Measurements from ENCODE around the gene HIRA. TPM values are rescaled to one million over a fixed set of nuclear protein-coding genes. Genes with fewer than 3 reads are reported as not detected.
A peak's percentile ranks its signal among the peaks of the same experiment; 100 is the strongest.

The HIRA gene
- total RNA-seq, 2 experiments from 2014 or later: 45.0 to 51.2 TPM

DNA sequence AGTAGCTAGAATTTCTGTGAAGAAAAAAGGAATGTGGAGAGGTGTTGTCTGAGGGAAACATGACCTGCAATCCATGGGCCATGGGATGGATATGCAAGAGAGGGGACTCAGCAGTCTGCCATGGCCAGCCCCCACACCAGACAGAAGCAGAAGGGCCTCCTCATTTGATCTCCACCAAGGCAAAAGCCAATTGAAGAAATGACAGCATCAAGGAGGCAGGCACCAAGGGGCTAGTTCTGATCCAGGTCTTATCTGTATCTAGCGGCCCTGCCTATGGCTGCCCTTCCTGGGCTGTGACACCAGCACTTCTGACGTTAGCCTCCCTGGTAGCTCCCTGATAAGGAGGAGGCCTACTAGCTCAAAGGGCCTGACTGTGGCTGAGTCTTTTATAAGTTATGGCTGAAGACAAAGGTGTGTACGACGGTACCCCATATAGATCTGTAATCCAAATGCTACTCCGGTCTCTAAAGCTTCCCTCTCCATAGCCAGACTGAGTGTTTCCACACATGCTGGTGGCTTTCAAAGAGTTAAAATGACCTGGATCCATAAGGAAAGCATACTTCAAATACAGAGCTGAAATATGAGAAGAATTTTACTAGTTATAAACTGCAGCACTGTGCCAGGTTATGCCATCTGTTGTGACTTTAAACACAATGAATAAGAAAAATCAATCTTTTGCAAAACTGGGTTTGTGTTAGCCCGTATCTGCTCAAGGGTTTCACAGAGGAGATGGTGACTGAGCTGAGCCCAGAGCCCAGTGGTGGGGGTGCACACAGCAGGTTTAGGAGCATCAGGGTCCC is 34.4 kb downstream of the HIRA start:
- Mint-ChIP-seq H3K36me3 (ENCODE audit: low read depth) (peaks cover 46% of the 10 kb centered on the region), H3K4me1 (peaks cover 6% of the 10 kb centered on the region), H3K27me3 (no peaks in the 10 kb centered on the region), H3K9me3 (no peaks in the 10 kb centered on the region), H3K4me3 (no peak overlapping the region), H3K27ac (no peak overlapping the region)
- no peak for DNase-seq
- ChIA-PET CTCF (interaction anchor here (0.6 to 1.4 kb wide), 4 partner anchors 9 to 218 kb away, joined by 3 to 4 read pairs (median 3); partner anchors contain the start of gene SLC25A1), POLR2A (no interaction called here)

DNA sequence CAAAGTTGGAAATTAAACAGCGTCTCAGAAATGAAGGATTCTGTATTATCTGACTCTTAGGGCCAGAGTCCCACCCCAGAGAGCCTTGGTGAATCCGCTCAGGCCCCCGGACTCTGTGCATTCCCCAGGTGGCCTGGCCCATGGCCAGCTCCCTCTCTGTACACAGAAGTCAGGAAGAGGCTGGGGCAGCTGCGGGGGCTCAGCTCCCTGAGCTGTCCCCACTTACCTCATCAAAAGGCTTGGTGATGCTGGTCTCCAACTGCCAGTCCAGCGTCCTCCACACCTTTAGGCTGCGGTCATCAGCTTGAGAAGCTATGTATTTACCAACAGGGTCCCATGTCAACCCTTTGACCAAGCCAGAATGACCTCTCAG is 35.0 kb downstream of the HIRA start:
- Mint-ChIP-seq H3K27ac (no peak overlapping the region), H3K4me3 (no peak overlapping the region), H3K27me3 (no peaks in the 10 kb centered on the region), H3K9me3 (no peaks in the 10 kb centered on the region), H3K4me1 (peaks cover 6% of the 10 kb centered on the region), H3K36me3 (ENCODE audit: low read depth) (peaks cover 45% of the 10 kb centered on the region)
- no peak for DNase-seq
- ChIA-PET CTCF (interaction anchor here (0.6 to 1.4 kb wide), 4 partner anchors 10 to 218 kb away, joined by 3 to 4 read pairs (median 3); partner anchors contain the start of gene SLC25A1), POLR2A (no interaction called here)

DNA sequence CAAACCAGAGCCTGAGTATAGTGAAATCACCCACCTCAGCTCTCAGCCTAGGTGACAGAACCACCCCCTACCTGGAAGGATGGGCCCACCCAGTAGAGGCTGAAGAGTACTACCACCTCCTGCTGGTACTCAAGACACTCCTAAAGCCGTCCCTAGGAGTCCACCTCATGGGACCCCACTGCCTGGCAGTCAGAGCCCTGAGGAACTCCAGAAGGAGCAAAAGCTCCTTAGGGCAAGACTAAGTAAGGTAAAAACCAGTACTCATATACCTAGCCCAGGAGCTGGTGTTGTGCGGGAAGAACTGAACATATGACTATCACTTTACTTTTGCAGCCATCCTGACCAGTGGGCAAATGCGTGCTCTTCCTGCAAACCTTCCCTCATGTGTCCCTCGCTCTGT is 36.3 kb downstream of the HIRA start:
- peak overlapping the region; percentile 14 for H3K27ac Mint-ChIP-seq
- POLR2A ChIA-PET: no interaction called here
- H3K27me3 Mint-ChIP-seq: no peaks in the 10 kb centered on the region
- no peak for DNase-seq
- peaks cover 6% of the 10 kb centered on the region for H3K4me1 Mint-ChIP-seq
- H3K36me3 Mint-ChIP-seq (ENCODE audit: low read depth): peaks cover 40% of the 10 kb centered on the region
- no peaks in the 10 kb centered on the region for H3K9me3 Mint-ChIP-seq
- CTCF ChIA-PET: interaction anchor here (0.6 to 1.2 kb wide), 2 partner anchors 11 to 41 kb away, joined by 3 read pairs; no protein-coding TSS in a partner anchor
- H3K4me3 Mint-ChIP-seq: no peak overlapping the region

DNA sequence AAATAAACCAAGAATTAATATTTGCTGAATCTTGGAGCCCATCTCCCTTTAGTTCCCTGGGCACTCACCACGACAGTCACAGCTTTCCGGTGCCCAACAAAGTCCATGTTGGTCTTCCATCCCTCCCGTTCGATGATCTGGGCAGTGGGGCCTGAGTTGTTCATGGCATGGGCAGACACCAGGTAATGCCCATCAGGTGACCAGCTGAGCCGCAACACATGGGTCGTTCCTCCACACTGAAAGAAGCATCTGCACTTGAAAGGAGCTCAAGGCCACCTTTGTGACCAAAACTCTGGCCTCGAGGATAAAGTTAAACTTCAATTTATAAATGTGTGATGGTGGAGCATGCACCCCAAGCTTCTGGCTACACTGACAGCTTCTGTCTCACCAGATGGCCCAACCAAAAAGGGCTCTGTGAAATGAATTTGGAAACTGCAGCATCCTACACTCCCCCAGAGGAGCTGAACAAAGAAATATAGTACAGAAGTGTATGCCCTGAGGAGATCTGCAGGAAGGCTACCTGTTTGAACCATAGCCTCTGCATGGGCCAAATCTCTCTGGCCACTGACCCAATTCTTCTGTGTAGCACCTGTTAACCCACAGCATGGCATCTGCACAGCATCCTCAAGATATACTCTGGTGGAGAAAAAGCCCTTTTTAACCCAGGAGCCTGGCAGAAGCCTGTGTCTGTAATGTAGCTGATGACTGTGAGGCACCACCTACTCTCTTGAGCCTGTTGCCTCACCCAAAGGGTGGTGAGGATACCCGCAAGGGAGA is 37.1 kb downstream of the HIRA start:
- POLR2A ChIA-PET: no interaction called here
- no peaks in the 10 kb centered on the region for H3K9me3 Mint-ChIP-seq
- CTCF ChIA-PET: interaction anchor here (0.9 to 1.2 kb wide), 3 partner anchors 20 to 41 kb away, joined by 3 to 5 read pairs (median 3); no protein-coding TSS in a partner anchor

DNA sequence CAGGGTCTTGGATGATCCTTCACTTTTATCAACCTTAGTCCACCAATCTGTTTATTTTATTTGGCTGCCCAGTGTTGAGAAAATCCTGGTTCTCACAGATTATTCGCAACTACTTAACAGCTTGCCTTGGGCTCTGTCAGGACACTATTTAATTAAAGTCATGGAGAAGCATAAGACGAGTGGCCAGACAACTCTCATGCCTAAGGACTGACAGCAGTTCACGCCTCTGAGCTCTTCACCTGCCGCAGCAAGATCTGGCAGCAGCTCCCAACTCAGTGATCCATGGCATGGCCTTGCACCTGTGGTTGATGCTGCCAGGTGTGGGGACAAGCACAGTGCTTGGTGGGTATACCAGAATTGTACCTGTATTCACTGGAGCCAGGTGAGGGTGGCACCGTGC is 37.8 kb downstream of the HIRA start:
- peaks cover 6% of the 10 kb centered on the region for H3K4me1 Mint-ChIP-seq

More for the DNA sequence above, 37.1 kb downstream of the HIRA start:
- Mint-ChIP-seq H3K36me3 (ENCODE audit: low read depth) (peaks cover 46% of the 10 kb centered on the region), H3K4me3 (no peak overlapping the region), H3K4me1 (peaks cover 6% of the 10 kb centered on the region), H3K27ac (no peak overlapping the region), H3K27me3 (no peaks in the 10 kb centered on the region)
- DNase-seq: no peak

DNA sequence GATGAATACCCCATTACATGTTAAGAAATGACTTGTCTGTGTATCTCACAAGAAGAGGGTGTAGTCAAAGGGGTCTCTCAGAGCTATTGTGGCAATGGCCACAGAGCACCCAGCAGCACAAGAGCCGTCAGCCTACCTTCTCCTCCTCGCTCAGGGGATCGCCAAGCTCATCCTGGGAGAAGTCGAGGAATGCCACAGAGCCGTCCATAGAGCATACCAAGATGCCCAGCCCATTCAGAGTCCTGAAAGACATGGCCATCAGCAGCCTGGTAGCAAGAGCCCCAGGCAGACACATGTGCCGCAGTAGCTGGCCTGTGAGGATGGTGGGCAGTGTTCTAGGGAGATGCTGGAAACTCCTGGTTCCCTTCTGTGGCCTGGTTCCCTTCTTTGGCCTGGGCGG is 44.0 kb downstream of the HIRA start:
- CTCF ChIA-PET: no interaction called here

More for the DNA sequence above, 37.8 kb downstream of the HIRA start:
- ChIA-PET POLR2A (no interaction called here), CTCF (interaction anchor here (0.9 to 1.0 kb wide), 2 partner anchors 19 to 26 kb away, joined by 3 to 5 read pairs; no protein-coding TSS in a partner anchor)
- Mint-ChIP-seq H3K9me3 (no peaks in the 10 kb centered on the region), H3K36me3 (ENCODE audit: low read depth) (peaks cover 45% of the 10 kb centered on the region), H3K4me3 (no peak overlapping the region), H3K27ac (no peak overlapping the region), H3K27me3 (no peaks in the 10 kb centered on the region)
- no peak for DNase-seq

DNA sequence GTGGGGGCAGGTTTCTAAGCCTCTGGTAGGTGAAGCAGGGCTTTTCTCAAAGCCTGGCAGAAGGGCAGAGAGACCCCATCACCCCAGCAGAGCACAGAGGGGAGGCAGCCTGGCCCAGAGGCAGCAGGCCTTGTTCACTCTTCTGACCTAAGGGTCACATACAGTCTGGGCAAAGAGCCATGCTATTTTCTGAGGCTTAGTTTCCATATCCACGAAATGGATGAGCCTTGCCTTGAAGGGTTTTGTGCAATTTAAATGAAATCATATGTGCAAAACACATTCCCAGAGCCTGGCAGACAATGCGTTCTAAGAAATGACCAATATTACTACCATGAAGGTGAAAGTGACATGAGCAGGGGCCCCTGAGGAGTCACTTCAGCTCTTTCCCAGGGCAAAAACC is 44.5 kb downstream of the HIRA start:
- Mint-ChIP-seq H3K27ac (no peak overlapping the region), H3K36me3 (ENCODE audit: low read depth) (peaks cover 54% of the 10 kb centered on the region), H3K9me3 (no peaks in the 10 kb centered on the region), H3K4me3 (no peak overlapping the region), H3K27me3 (no peaks in the 10 kb centered on the region), H3K4me1 (no peaks in the 10 kb centered on the region)
- DNase-seq: no peak
- CTCF ChIA-PET: no interaction called here
- POLR2A ChIA-PET: no interaction called here

More for the DNA sequence above, 44.0 kb downstream of the HIRA start:
- POLR2A ChIA-PET: no interaction called here
- DNase-seq: no peak
- Mint-ChIP-seq H3K36me3 (ENCODE audit: low read depth) (peaks cover 50% of the 10 kb centered on the region), H3K27me3 (no peaks in the 10 kb centered on the region), H3K4me1 (no peaks in the 10 kb centered on the region), H3K4me3 (no peak overlapping the region), H3K9me3 (no peaks in the 10 kb centered on the region), H3K27ac (no peak overlapping the region)

DNA sequence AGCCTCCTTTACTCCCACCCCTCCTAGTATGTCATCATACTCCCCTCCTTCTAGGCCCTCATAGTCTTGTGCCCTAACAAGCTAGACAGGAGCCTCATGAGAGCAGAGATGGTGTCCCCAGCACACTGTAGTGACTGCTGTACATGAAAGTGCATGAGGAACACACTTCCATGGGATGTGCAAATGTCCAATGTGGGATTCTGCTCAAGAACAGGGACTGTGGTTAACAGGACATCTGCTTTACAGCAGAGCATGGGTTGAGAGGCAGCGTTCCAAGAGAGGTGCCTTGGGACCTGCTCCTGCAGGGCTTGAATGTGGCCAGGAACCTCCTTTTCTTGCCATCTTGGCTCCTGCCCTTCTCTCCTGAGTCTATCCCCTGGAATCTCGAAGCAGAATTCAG is 45.3 kb downstream of the HIRA start:
- H3K36me3 Mint-ChIP-seq (ENCODE audit: low read depth): peaks cover 59% of the 10 kb centered on the region
- CTCF ChIA-PET: no interaction called here
- no peaks in the 10 kb centered on the region for H3K9me3 Mint-ChIP-seq
- no peaks in the 10 kb centered on the region for H3K4me1 Mint-ChIP-seq
- no peak overlapping the region for H3K27ac Mint-ChIP-seq
- H3K4me3 Mint-ChIP-seq: no peak overlapping the region
- H3K27me3 Mint-ChIP-seq: no peaks in the 10 kb centered on the region
- no peak for DNase-seq
- POLR2A ChIA-PET: no interaction called here

DNA sequence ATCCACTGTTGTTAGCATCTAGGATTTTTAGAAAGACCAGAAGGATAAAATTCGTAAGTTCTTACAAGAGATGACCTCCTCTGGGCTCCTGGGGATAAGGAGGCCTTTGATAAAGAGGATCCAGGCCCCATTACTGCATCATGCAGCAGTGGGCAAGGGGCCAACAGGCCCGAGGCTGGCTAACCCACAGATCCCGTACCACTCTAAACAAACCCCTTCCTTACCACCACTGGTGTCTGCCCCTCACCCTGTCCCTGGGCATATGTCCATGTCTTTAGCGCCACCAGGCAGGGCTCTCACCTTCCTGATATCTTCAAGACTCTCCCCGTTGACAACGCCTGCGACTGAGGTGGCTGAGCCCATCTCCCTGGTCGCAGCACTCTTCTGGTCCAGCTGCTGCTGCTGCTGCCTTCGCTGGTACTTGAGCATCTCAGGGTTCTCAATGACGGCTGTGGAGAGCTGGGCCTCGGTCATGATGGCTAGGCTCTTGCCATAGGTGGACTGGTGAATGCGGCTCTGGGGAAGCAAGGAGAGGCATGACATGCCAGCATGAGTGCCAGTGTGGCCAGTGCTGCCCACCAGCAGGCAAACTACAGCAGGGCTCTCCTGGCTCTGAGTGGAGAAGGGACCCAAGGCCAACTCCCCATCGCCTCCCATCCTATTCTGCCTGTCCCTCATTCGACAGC is 46.2 kb downstream of the HIRA start:
- POLR2A ChIA-PET: no interaction called here
- no peaks in the 10 kb centered on the region for H3K9me3 Mint-ChIP-seq
- no peak overlapping the region for H3K27ac Mint-ChIP-seq
- peaks cover 59% of the 10 kb centered on the region for H3K36me3 Mint-ChIP-seq (ENCODE audit: low read depth)
- no peaks in the 10 kb centered on the region for H3K4me1 Mint-ChIP-seq
- no peak for DNase-seq
- CTCF ChIA-PET: no interaction called here
- H3K4me3 Mint-ChIP-seq: no peak overlapping the region
- no peaks in the 10 kb centered on the region for H3K27me3 Mint-ChIP-seq

DNA sequence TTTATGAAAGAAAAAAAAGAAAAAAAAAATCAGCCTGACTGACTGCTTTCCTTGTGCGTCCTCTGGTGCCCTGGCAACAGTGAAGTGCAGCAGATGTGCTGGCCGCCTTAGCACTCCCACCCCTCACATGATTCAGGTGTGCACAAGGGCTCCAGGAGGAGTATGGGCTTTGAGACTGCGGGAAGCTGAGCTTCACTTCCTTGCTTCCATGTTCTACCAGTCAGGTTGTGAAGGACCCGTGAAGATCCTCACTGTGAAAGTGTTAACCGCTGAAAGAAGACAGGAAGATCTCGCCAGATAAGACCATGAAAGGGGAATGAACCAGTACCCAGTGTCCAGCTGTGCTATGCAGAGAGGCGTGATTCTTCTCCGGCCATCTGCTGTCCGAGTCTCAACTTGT is 48.2 kb downstream of the HIRA start:
- ChIA-PET POLR2A (no interaction called here), CTCF (no interaction called here)
- no peaks in the 10 kb centered on the region for H3K4me1 Mint-ChIP-seq
- no peak for DNase-seq
- no peaks in the 10 kb centered on the region for H3K9me3 Mint-ChIP-seq
- no peak overlapping the region for H3K4me3 Mint-ChIP-seq
- H3K36me3 Mint-ChIP-seq (ENCODE audit: low read depth): peaks cover 48% of the 10 kb centered on the region
- H3K27me3 Mint-ChIP-seq: no peaks in the 10 kb centered on the region
- no peak overlapping the region for H3K27ac Mint-ChIP-seq

DNA sequence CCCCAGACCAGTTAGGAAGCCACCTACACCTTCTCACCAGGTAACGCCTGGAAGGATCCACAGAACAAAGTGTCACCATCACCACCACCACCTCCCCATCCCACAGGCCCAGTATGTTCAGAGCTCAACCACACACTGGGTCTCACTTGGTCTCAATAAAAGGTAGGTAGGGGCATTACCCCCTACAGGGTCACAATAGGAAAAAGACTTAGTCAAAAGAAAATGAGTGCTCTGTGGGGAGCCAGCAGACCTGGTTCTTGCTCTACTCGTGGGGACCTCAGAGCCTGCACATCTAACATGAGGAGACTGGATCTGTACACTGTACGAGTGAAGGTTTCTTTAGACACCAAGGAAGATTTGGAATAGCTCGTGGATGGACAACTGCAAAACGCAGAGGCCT is 49.3 kb downstream of the HIRA start:
- CTCF ChIA-PET: no interaction called here
- POLR2A ChIA-PET: no interaction called here
- Mint-ChIP-seq H3K27me3 (no peaks in the 10 kb centered on the region), H3K4me1 (no peaks in the 10 kb centered on the region), H3K27ac (no peak overlapping the region), H3K36me3 (ENCODE audit: low read depth) (peaks cover 49% of the 10 kb centered on the region), H3K4me3 (no peak overlapping the region), H3K9me3 (no peaks in the 10 kb centered on the region)
- no peak for DNase-seq

DNA sequence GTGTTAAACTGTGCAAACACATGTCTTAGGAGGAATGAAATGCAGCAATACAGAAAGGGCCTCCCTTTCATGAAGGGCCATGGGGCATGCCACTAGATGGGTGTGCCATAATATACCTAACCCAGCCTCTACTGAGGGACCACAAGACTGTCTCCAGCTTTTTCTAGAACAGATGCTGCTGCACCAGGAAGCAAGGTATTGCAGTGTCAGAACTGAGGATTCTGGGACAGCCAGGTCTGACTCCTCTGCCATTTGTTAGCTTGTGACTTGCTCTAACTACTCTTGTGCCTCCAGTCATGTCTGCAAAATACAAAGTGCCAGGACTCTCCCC is 53.2 kb downstream of the HIRA start:
- ChIA-PET CTCF (no interaction called here), POLR2A (no interaction called here)
- Mint-ChIP-seq H3K27ac (no peak overlapping the region), H3K27me3 (no peaks in the 10 kb centered on the region), H3K4me3 (no peak overlapping the region), H3K36me3 (ENCODE audit: low read depth) (peaks cover 49% of the 10 kb centered on the region), H3K9me3 (no peaks in the 10 kb centered on the region), H3K4me1 (no peaks in the 10 kb centered on the region)
- no peak for DNase-seq
